ENCODE data around the gene CDH22. TPM values are rescaled to one million over a fixed set of nuclear protein-coding genes. Genes with fewer than 3 reads are reported as not detected.

The CDH22 gene
- total and polyA plus RNA-seq, 2 donors (not counting 1 experiment from before 2014, with no cell fraction given), result not detected

- no peak overlapping the region for H3K4me3 Mint-ChIP-seq
These were observed 113.9 kb downstream of the CDH22 start for GRCh38 chr20:46194409-46194808.

GRCh38 chr20:46192376-46192944 lies 115.8 kb downstream of the CDH22 start:
- no peak for TF ChIP-seq CTCF (IDR thresholded peaks at IDR 0.05)
- no peak for TF ChIP-seq EZH2 (IDR thresholded peaks at IDR 0.05; ENCODE audit: borderline replicate concordance, insufficient read depth, low read depth, low read length, poor library complexity, severe bottlenecking)
- no peaks in the 10 kb centered on the region for H3K9me3 Mint-ChIP-seq (ENCODE audit: insufficient read depth)
- CTCF ChIA-PET, result no interaction called here

More at GRCh38 chr20:46194409-46194808, 113.9 kb downstream of the CDH22 start:
- Mint-ChIP-seq H3K4me1 (no peaks in the 10 kb centered on the region), H3K27me3 (peaks cover 24% of the 10 kb centered on the region), H3K9me3 (ENCODE audit: insufficient read depth) (no peaks in the 10 kb centered on the region), H3K27ac (no peak overlapping the region)
- Histone ChIP-seq H3K79me2 (ENCODE audit: control insufficient read depth, insufficient read depth, low read length) (no peaks in the 10 kb centered on the region), H3K9ac (ENCODE audit: low read length) (no peak overlapping the region), H4K20me1 (ENCODE audit: control insufficient read depth, insufficient read depth, low read length, poor library complexity, severe bottlenecking) (no peaks in the 10 kb centered on the region), H3K9me3 (ENCODE audit: control extremely low read depth in 1 of 3, control insufficient read depth in 2 of 3, insufficient read depth in 1 of 3, low read length in 2 of 3) (peaks cover 0 to 12% (median 0%) of the 10 kb centered on the region in 3 donors), H3K4me1 (ENCODE audit: control insufficient read depth in 2 of 2, insufficient read depth in 2 of 2, low read length in 2 of 2) (no peaks in the 10 kb centered on the region), H3K27ac (ENCODE audit: low read length in 2 of 2) (no peak overlapping the region), H3K4me3 (ENCODE audit: control extremely low read depth in 1 of 5, extremely low read depth in 1 of 5, insufficient read depth in 1 of 5, low read depth in 2 of 5, low read length in 4 of 5) (no peak overlapping the region), H3K36me3 (replicated peaks in 1 of 2; ENCODE audit: control extremely low read depth in 1 of 2, control insufficient read depth in 1 of 2, extremely low read depth in 1 of 2, insufficient read depth in 2 of 2, low read length in 1 of 2) (no peaks in the 10 kb centered on the region), H3K27me3 (replicated peaks in 1 of 4; ENCODE audit: control extremely low read depth in 1 of 4, control insufficient read depth in 3 of 4, insufficient read depth in 4 of 4, low read length in 3 of 4) (peaks cover 0 to 20% (median 1%) of the 10 kb centered on the region in 4 experiments), H3K4me2 (replicated peaks; ENCODE audit: low read depth, low read length, poor library complexity, severe bottlenecking) (no peak overlapping the region), H2AFZ (ENCODE audit: insufficient read depth, low read depth, low read length, poor library complexity, severe bottlenecking) (no peak overlapping the region)
- TF ChIP-seq EZH2 (IDR thresholded peaks at IDR 0.05; ENCODE audit: borderline replicate concordance, insufficient read depth, low read depth, low read length, poor library complexity, severe bottlenecking) (no peak), CTCF (IDR thresholded peaks at IDR 0.05) (no peak)
- ChIA-PET POLR2A (no interaction called here), CTCF (no interaction called here)
- intact Hi-C loops (cut with micrococcal nuclease), result no loop called here
- WGBS (ENCODE audit: insufficient coverage), result no CpG with 5 or more reads among the region's 4 CpGs
- ATAC-seq (ENCODE audit: low read depth), result no peak
- DNase-seq, result no peak

More at GRCh38 chr20:46192376-46192944, 115.8 kb downstream of the CDH22 start:
- DNase-seq, result no peak
- H3K27ac Mint-ChIP-seq, result no peak overlapping the region
- POLR2A ChIA-PET, result no interaction called here
- Histone ChIP-seq H3K9ac (ENCODE audit: low read length) (no peak overlapping the region), H3K9me3 (ENCODE audit: control extremely low read depth in 1 of 3, control insufficient read depth in 2 of 3, insufficient read depth in 1 of 3, low read length in 2 of 3) (peaks cover 0 to 7% (median 0%) of the 10 kb centered on the region in 3 donors), H3K27me3 (replicated peaks in 1 of 4; ENCODE audit: control extremely low read depth in 1 of 4, control insufficient read depth in 3 of 4, insufficient read depth in 4 of 4, low read length in 3 of 4) (peaks cover 0 to 23% (median 3%) of the 10 kb centered on the region in 4 experiments), H4K20me1 (ENCODE audit: control insufficient read depth, insufficient read depth, low read length, poor library complexity, severe bottlenecking) (no peaks in the 10 kb centered on the region), H3K36me3 (replicated peaks in 1 of 2; ENCODE audit: control extremely low read depth in 1 of 2, control insufficient read depth in 1 of 2, extremely low read depth in 1 of 2, insufficient read depth in 2 of 2, low read length in 1 of 2) (no peaks in the 10 kb centered on the region), H3K4me1 (ENCODE audit: control insufficient read depth in 2 of 2, insufficient read depth in 2 of 2, low read length in 2 of 2) (no peaks in the 10 kb centered on the region), H3K27ac (ENCODE audit: low read length in 2 of 2) (no peak overlapping the region), H3K4me2 (replicated peaks; ENCODE audit: low read depth, low read length, poor library complexity, severe bottlenecking) (no peak overlapping the region), H3K79me2 (ENCODE audit: control insufficient read depth, insufficient read depth, low read length) (no peaks in the 10 kb centered on the region), H3K4me3 (ENCODE audit: control extremely low read depth in 1 of 5, extremely low read depth in 1 of 5, insufficient read depth in 1 of 5, low read depth in 2 of 5, low read length in 4 of 5) (no peak overlapping the region), H2AFZ (ENCODE audit: insufficient read depth, low read depth, low read length, poor library complexity, severe bottlenecking) (no peak overlapping the region)
- no peak for ATAC-seq (ENCODE audit: low read depth)
- intact Hi-C loops (cut with micrococcal nuclease), result no loop called here
- no peaks in the 10 kb centered on the region for H3K4me1 Mint-ChIP-seq
- H3K27me3 Mint-ChIP-seq, result peaks cover 15% of the 10 kb centered on the region
- 17% methylated on average over 5 of the region's 6 CpGs for WGBS (ENCODE audit: insufficient coverage)
- H3K4me3 Mint-ChIP-seq, result no peak overlapping the region
